Ecto neural progenitor cell (in vitro differentiated cells): ENCODE measurements around the gene ADCY3.

Experiments
- DNase-seq: peaks from one replicate; pipeline ENCODE4 v3.0.0-alpha.2; 2018; ENCODE audit warnings: low spot score

The ADCY3 gene

GRCh38 chr2:24874035-24874434 lies 46.0 kb downstream of the ADCY3 start:
- no peak for DNase-seq

GRCh38 chr2:24873619-24874018 lies 46.4 kb downstream of the ADCY3 start:
- DNase-seq = no peak

GRCh38 chr2:24872344-24873115 lies 47.5 kb downstream of the ADCY3 start:
- DNase-seq = no peak

GRCh38 chr2:24871852-24872333 lies 48.1 kb downstream of the ADCY3 start:
- DNase-seq = no peak

GRCh38 chr2:24870891-24871705 lies 48.9 kb downstream of the ADCY3 start:
- DNase-seq = no peak

GRCh38 chr2:24870440-24870839 lies 49.6 kb downstream of the ADCY3 start:
- DNase-seq = no peak

GRCh38 chr2:24866946-24867345 lies 53.1 kb downstream of the ADCY3 start:
- DNase-seq = no peak

- DNase-seq = no peak
These were observed 56.4 kb downstream of the ADCY3 start for GRCh38 chr2:24863641-24864040.

- DNase-seq = no peak
These were observed 58.5 kb downstream of the ADCY3 start for GRCh38 chr2:24861500-24861899.

- no peak for DNase-seq
These were observed 59.4 kb downstream of the ADCY3 start for GRCh38 chr2:24860631-24861030.

- DNase-seq = no peak
These were observed 60.0 kb downstream of the ADCY3 start for GRCh38 chr2:24859968-24860600.

GRCh38 chr2:24858996-24859395 lies 61.0 kb downstream of the ADCY3 start:
- DNase-seq = no peak

- DNase-seq = no peak
These were observed 62.3 kb downstream of the ADCY3 start for GRCh38 chr2:24857746-24858145.

GRCh38 chr2:24856791-24857211 lies 63.2 kb downstream of the ADCY3 start:
- DNase-seq = no peak

- DNase-seq = no peak
These were observed 64.3 kb downstream of the ADCY3 start for GRCh38 chr2:24855726-24856125.

- no peak for DNase-seq
These were observed 64.9 kb downstream of the ADCY3 start for GRCh38 chr2:24855022-24855622.

- no peak for DNase-seq
These were observed 66.0 kb downstream of the ADCY3 start for GRCh38 chr2:24853996-24854395.

GRCh38 chr2:24853046-24853445 lies 67.0 kb downstream of the ADCY3 start:
- DNase-seq = no peak

GRCh38 chr2:24852431-24853020 lies 67.5 kb downstream of the ADCY3 start:
- DNase-seq = no peak

GRCh38 chr2:24852026-24852425 lies 68.0 kb downstream of the ADCY3 start:
- DNase-seq = no peak

GRCh38 chr2:24850944-24851343 lies 69.1 kb downstream of the ADCY3 start:
- DNase-seq = no peak

GRCh38 chr2:24845691-24846090 lies 74.3 kb downstream of the ADCY3 start:
- no peak for DNase-seq
